NCI-H2227 (cell line): ENCODE results near the gene NUDCD3.
"Not testable (repeated sequence)": the region's sequence is repeated elsewhere in the genome, so short reads cannot be mapped to it uniquely, and the experiment has no call there.

Experiments used
- DNase-seq: peaks from one replicate; lab custom pipeline; 2025; ENCODE audit not compliant: unreplicated experiment; lab: John Stamatoyannopoulos, UW

The NUDCD3 gene

DNA sequence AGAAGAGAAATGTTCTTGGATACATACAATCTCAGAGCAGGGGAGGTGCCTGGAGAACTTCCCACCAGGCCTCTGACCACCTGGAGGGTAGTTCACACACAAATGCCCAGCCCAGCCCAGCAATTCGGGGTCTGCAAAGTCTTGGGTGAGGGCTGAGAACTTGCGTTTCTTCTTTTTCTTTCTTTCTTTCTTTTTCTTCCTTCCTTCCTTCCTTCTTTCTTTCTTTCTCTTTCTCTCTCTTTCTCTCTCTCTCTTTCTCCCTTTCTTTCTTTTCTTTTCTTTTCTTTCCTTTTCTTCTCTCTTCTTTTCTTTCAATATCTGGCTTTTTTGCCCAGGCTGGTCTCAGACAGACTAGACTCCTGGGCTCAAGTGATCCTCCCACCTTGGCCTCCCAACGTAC lies 28.3 kb upstream of the NUDCD3 start:
- no peak for DNase-seq

DNA sequence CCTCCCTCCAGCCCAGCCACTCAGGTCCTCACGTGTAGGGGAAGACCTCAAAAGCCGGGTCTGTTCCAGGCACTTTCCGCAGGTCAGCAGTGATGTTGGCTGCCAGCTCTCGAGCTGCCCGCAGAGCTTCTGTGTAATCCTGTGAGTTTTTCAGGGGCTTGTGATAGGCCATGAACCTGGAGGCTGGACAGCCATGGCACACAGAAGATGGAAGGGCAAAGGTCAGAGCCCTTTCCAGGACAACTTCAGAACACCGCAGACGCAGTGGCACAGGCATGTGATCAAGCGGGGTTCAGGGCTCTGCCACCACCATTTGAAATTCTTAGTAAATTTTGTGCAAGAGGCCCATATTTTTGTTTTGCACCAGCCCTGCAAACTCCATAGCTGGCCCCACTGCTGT lies 26.7 kb upstream of the NUDCD3 start:
- DNase-seq = no peak

DNA sequence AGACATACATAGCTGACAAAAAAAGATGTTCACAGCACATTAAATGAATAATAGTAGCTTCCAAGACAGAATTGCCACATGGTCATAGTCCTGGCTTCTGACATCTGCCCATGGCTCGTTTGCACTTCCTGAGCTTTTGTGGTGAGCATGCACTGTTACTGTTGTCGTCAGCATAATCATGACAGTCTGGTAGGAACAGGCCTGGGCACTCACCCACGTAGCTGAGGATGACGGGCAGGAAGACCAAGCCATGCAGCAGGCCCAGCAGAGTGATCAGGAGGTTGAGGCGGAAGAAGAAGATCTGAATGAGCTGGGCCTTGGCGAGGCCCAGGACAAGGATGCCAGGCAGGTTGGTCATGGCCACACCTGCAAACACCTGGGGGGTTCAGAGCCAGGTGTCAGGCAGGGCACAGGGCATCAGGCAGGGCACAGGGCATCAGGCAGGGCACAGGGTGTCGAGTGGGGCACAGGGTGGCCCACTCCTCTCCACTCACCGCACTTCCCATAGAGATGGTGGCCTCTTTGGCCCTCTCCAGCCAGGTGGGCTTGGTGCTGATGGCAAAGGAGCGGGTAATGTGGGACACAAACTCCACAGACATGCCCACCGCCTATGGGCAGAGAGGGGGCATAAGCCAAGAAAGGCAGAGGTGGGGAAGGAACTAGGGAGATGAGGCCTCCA lies 25.3 kb upstream of the NUDCD3 start:
- DNase-seq = no peak

DNA sequence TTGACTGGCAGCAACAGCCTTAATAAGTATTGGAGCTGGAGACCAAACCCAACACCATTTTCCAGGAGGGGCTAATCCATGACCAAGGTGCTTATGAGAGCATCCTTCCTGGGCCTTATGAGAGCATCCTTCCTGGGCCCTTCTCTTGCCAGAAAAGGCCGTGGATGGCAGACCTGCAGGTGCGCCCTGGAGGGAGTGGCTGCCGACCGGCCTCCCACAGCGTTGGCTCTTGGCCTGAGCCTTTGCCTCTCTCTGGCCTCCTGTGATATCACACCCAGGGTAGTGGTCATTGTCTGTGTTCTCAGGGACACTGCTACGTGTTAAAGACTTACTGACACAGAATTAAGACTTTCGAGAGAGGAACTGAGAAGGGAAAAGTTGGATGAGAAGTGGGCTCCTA lies 22.3 kb upstream of the NUDCD3 start:
- DNase-seq = no peak

DNA sequence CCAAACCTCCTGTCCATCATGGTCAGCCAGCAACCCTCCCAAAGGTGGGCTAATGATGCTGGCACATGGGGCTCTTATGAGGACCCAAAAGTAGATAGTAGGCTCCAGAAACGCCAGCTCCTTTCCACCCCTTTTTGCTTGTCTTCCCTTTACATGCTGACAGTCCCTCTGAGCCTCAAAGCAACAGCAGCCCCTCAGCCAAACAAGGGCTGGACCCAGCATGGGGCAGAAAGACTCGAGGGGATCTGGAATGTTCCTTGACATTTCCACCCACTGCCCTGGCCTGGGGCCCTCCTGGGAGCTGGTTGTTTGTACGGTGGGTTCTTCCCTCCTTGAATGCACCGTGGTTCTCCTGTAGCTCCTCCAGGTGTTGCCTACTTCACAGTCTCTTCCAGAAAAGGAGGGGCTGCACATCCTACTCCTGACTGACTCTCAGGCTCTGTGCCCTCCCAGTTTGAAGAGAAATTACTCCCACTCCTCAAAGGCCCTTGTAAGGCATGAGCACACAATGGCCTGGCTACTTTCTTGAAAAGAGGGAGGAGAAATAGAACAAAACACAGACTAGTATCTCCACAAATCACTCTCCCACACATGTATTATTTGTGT lies 21.5 kb upstream of the NUDCD3 start:
- no peak for DNase-seq

DNA sequence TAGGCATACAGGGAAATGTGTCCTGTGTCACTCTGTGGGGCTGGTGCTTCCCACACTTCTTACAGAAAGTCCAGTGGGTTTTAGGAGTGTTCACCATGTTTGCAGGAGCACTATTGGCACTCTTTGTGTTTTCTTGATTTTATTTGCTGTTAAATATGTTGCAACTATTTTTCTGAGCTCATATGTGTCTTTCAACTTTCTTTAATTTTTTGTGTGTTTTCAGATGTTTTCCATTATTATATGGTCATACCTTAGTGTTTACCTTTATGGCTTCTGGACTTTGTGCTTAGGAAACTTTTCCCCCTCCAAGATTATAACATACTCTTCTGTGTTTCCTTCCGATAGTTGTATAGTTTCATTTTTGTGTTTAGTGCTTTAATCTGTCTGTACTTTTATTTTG lies 20.8 kb upstream of the NUDCD3 start:
- no peak for DNase-seq

DNA sequence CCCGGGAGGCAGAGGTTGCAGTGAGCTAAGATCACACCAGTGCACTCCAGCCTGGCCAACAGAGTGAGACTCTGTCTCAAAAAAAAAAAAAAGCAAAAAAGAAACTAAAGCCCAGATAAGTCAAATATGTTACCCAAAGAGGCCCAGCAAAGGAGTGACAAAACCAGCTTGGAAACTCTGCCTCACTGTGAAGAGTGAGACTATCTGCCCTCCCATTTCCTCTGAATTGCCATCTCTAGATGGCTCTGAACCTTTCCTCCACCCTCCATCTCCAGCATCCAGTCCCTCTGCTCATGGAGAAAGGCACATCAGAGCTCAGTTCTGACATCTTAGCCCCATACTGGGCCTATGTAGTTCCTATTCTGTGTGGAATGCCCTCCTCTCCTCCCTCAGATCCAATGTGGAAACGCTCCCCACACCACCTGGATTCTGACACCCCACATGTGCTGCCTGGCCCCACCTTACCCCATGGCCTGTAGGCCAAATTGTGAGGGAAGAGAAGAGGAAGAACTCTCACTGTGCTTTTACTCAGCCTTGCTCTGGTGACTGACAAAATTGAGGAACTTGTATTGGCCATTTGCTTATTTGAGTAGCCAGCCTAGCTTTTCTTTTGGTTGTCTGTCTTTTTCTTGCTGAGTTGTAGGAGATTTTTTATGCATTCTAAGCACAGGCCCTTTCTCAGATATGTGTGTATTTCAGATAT lies 18.0 kb upstream of the NUDCD3 start:
- no peak for DNase-seq

DNA sequence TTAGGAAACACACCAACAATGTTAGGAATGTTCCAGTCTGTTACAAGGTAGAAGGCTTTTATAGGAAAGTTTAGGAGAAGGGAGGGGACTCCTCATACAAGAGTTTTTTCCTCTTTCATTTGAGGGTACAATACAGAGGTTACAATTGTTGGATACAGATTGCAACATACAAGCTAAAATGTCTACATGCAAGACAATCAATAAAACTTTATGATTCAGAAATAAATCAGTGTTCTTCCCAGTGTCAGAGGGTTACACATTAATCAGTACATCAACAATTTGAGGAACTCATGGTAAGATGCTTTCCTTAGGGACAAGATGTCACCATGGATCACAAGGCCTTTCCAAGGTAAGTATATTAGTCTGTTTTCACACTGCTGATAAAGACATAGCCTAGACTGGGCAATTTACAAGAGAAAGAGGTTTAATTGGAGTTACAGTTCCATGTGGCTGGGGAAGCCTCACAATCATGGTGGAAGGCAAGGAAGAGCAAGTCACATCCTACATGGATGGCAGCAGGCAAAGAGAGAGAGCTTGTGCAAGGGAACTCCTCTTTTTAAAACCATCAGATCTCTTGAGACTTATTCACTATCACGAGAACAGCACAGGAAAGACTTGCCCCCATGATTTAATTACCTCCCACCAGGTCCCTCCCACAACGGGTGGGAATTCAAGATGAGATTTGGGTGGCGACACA lies 16.3 kb upstream of the NUDCD3 start:
- not testable (repeated sequence) for DNase-seq

DNA sequence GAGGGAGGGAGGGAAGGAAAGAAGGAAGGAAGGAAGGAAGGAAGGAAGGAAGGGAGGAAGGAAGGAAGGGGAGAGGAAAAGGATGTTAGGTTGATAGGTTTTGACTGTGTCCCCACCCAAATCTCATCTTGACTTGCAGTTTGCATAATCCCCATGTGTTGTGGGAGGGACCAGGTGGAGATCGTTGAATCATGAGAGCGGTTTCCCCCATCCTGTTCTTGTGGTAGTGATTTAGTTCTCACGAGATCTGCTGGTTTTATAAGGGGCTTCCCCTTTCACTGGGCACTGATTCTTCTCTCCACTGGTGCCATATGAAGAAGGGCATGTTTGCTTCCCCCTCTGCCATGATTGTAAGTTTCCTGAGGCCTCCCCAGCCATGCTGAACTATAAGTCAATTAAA lies 15.1 kb upstream of the NUDCD3 start:
- DNase-seq = no peak

DNA sequence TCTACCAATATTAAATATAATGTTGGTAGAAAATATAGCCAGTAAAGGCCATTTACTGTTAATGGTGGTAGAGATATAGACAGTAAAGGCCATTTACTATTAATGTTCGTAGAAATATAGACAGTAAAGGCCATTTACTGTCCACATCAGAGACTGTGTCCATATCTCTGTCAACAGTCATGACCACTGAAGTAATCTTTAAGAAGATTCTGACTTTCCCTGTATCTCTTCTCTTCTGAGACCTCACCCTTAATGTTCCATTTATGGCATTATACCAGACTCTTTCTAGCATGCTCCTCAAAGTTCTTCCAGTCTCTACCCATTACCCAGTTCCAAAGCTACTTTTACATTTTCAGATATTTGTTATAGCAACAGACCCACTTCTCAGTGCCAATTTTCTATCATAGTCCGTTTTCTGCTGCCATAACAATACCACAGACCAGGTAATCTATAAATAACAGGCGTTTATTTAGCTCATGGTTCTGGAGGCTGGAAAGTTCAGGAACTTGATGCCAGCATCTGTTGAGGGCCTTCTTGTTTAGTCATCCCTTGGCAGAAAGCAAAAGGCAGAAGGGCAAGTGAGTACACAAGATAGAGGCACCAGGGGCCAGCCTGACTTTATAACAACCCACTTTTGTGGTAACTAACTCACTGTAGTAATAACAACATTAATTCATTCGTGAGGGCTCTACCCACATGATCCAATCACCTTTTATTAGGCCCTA lies 7.9 kb upstream of the NUDCD3 start:
- no peak for DNase-seq

DNA sequence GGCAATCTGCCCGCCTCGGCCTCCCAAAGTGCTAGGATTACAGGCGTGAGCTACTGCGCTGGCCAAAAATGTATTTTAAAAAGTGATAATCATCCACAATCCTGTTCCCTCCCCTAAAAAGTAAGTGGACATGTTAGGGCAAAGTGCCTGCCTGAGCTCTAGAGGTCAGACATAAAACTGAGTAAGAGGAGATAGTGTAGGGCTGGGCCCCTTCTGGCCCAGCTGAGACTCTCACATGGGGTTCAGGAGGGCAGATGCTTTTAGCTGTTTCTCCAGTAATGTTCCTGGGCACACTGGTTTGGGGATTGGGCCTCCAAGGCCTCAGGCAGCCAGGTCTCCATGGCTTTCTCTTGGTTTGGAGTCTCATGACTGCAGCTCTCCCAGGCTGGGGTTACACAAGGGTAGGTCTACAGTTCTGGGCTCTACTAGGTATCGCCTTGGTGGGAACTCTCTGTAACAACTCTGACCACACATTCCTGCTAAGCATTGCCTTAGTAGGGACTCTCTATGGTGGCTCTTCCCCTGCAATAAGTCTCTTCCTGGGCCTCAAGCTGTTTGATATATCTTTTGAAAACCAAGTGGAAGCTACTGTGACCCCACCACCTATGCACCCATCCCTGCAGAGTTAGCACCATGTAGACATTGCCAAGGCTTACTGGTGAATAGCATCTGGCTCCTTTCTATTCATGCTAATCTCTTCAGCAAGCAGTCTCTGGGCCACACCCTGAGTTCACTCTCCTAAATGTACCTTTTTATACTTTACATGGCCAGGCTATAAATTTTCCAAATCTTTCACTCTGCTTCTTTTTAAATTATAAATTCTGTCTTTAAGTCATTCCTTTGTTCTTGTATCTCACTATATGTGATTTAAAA lies 6.9 kb upstream of the NUDCD3 start:
- DNase-seq = no peak

DNA sequence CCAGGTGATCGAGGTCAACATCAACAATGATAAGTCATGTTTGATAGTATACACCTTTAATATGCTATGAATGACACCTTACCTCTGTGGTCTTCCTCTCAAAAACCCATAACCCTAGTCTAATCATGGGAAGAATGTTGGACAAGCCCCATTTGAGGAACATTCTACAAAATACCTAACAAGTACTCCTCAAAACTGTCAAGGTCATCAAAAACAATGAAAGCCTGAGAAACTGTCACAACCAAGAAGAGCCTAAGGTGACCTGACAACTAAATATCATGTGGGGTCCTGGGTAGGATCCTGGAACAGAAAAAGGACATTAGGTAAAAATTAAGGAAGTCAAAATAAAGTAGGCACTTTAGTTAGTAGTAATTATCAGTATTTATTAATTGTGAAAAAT lies 5.9 kb upstream of the NUDCD3 start:
- no peak for DNase-seq

DNA sequence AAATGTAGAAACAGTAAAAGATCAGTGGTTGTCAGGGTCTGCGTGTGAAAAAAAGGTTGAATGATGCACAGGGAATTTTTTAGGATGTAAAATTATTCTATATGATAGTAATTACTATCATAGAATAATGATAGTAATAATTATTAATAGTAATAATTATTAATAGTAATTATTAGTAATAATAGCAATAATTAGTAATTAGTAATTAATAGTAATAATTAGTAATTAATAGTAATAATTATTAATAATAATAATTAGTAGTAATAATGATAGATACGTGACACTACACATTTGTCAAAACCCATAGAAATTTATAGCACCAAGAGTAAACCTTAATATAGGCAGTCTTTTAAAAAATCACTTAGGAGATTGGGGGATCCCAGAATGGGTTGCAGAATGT lies 4.5 kb upstream of the NUDCD3 start:
- DNase-seq = no peak

DNA sequence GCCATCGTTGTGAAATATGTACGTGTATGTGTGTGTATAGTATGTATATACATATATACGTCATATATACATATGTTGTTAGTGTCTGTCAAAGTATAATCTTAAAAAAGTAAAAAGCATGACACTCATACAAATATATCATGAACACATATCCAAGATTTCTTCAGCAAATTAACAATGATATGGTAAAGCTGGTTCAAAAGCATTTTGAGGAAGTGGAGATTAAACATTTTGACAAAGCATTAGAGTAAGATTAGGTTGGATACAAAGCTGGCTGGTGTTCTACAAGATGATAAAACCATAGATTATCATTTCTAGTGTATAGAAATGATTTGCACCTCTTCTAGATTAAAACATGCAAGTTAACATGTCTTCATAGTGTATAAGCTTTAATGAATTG lies 771 bp upstream of the NUDCD3 start:
- no peak for DNase-seq

DNA sequence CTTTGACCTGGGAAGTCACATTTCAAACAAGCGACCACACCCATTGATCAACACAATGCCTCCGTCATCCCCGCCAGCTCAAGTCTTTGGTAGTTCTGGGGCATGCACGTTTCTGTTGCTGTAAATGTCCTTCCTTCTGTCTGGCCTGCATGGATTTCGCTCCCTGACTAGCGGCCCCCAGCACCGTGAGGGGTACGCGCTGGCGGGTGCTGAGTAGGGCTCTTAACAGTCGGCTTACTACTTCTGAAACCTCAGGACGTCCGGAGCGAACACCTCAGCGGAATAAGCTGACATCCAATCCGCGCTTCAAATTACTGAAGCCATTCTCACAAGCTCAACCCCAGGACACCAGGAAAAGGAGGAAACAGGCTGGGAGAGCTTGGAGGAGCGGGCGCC lies 505 bp downstream of the NUDCD3 start:
- DNase-seq = peak; percentile 20

DNA sequence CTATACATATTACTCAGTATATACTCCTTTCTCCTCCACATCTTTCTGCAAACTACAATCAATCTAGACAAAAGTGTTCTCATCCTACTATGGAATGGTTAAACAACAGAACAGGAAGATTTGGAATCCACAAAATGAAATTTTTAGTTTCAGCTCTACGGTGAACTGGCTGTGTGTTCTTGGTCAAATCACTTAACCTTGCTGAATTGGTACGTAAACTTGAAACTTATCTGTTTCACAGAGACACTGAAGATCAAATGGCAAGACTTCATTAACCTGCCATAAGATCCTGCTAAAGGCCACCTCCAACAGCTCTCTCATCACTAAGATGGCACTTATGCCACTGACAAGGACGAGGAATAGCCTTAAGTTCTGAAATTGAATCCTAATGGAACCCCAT lies 1.5 kb downstream of the NUDCD3 start:
- DNase-seq = no peak

DNA sequence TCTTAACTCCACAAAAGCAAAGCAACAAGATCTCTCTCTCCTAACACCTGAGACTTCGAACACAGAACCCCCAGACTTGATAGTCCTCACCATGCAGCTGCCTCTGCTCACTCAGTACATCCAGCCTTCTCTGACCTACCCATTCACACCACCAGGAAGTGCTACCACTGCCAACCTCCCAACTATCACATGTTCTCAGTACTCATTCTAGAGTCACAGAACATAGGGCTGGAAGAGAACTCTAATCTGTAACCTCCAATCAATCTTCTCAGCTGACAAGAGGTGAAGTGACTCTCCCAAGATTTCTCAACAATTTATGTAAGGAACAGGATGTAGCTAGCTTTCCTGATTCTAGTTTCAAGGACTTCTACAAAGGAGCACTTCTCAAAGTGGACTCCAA lies 3.8 kb downstream of the NUDCD3 start:
- DNase-seq = no peak

DNA sequence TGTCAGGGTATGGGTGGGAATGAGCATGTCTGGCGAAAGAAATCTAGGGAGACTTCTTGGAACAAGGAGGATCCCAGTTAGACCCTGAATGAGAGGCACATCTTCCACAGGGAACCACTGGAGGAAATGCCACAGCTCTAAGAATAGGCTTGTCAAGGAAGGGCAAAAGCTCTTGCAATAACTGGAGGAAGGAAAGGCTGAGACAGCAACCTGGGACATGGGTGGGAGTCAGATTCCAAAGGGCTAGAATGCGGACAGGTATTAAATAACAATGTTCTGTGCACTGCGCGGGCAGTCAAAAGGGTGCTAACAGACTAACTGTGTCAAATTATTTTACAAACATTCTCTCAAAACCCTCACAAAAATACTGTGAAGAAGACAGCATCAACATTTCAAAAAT lies 4.5 kb downstream of the NUDCD3 start:
- DNase-seq = no peak

DNA sequence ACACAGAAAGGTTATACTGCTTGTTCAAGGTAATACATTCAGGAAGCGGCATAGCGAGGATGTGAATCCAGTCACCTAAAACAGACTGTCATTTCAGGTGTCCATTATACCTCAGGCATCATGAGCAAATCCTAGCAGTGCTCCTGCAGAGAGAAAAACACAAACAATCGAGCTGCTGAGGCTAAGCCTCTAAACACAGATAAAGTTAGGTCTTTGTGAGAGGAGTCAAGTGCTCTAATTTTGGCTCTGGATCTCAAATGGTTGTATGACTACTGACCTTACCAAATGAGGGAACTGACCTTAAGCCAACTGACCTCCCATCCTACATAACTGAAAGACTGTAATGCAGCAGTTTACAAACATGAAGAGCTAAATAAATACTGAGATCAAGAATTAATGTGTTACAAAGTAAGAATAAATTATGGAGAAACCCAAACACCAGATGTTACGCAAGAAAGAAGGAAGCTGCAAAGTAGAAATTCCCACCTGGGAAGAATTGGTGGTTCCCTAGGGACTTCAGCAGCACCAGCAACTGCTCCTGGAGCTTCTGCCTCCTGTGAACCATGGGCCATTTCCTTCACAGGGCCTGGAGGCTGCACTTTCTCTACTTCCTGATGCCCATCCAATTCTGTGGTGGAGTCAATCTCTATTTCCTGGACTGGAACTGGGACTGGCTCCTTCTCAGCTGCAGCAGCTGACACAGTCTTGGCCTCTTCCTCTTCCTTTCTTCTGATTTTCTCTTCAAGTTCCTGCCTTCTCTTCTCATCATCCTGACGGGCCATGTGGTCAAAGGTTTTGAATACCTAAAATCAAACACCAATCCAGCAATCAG lies 5.8 kb downstream of the NUDCD3 start:
- DNase-seq = no peak
